HepG2 (cell line): ENCODE results near the gene SFXN5. TPM values are rescaled to one million over a fixed set of nuclear protein-coding genes. Genes with fewer than 3 reads are reported as not detected.

ENCODE experiments used
- CENPT ChIP-seq: sonication (generic); formaldehyde crosslinking; IDR thresholded peaks from 2 replicates; pipeline ENCODE4 v1.8.0; 2022; ENCODE audit warnings: low read depth, mild to moderate bottlenecking, moderate library complexity, missing genetic modification reagents
- FOXP1 ChIP-seq, 2 experiments: fragments of 450-650 bp in 1 of 2; IDR thresholded peaks; 2 replicates each; pipeline ENCODE4 v1.6.1; 2017 to 2018; ENCODE audit warnings: antibody characterized with exemption in 1 of 2
- HMGXB4 ChIP-seq, 2 experiments: sonication (generic) in 1 of 2; formaldehyde crosslinking in 1 of 2; IDR thresholded peaks; 2 replicates each; pipeline versions ENCODE4 v1.4.0 to v1.6.1; 2018 to 2020; ENCODE audit warnings: missing genetic modification reagents in 2 of 2, borderline replicate concordance in 1 of 2, low read depth in 1 of 2, mild to moderate bottlenecking in 1 of 2, missing biosample characterization in 1 of 2
- POGK ChIP-seq: sonication (generic); formaldehyde crosslinking; conservative IDR thresholded peaks from 2 replicates; pipeline ENCODE4 v1.8.0; 2022; ENCODE audit warnings: mild to moderate bottlenecking, moderate library complexity, missing genetic modification reagents
- SP140L ChIP-seq: sonication (generic); formaldehyde crosslinking; IDR thresholded peaks from 2 replicates; pipeline ENCODE4 v1.4.0; 2020; ENCODE audit warnings: missing genetic modification reagents, borderline replicate concordance
- TP53 ChIP-seq: sonication (generic); formaldehyde crosslinking; conservative IDR thresholded peaks from 2 replicates; pipeline ENCODE4 v1.4.0; 2020; ENCODE audit warnings: missing genetic modification reagents
- ZBTB21 ChIP-seq: sonication (generic); formaldehyde crosslinking; IDR thresholded peaks from 2 replicates; pipeline ENCODE4 v1.4.0; 2020; ENCODE audit warnings: missing genetic modification reagents
- ZNF224 ChIP-seq: sonication (generic); formaldehyde crosslinking; IDR thresholded peaks from 2 replicates; pipeline ENCODE4 v1.5.0; 2020; ENCODE audit warnings: mild to moderate bottlenecking, missing genetic modification reagents
- ZNF34 ChIP-seq: sonication (generic); formaldehyde crosslinking; IDR thresholded peaks from 2 replicates; pipeline ENCODE4 v1.4.0; 2020; ENCODE audit warnings: mild to moderate bottlenecking, missing genetic modification reagents, borderline replicate concordance
- ZNF563 ChIP-seq: sonication (generic); formaldehyde crosslinking; IDR thresholded peaks from 2 replicates; pipeline ENCODE4 v1.8.0; 2022; ENCODE audit warnings: mild to moderate bottlenecking, moderate library complexity, missing genetic modification reagents
- ZNF605 ChIP-seq: sonication (generic); formaldehyde crosslinking; IDR thresholded peaks from 2 replicates; pipeline ENCODE4 v1.8.0; 2022; ENCODE audit warnings: mild to moderate bottlenecking, missing genetic modification reagents
- ZNF703 ChIP-seq: sonication (generic); formaldehyde crosslinking; IDR thresholded peaks from 2 replicates; pipeline ENCODE4 v1.5.1; 2020; ENCODE audit warnings: missing genetic modification reagents, mild to moderate bottlenecking, moderate library complexity, borderline replicate concordance
- polyA plus RNA-seq, 8 experiments: library from polyadenylated mRNA; depleted of rRNA in 3 of 8; stranded (reverse) in 7 of 8; unstranded in 1 of 8; fragments of >200 nt; fragmentation: Illumina TruSeq in 4 of 8; extraction: Trizol in 4 of 8; gene quantifications; 2 replicates each; pipeline versions ENCODE4 v1.2.1 to v1.2.3, GENCODE V29; 2011 to 2016; ENCODE audit warnings: low read depth in 4 of 8, missing spikeins in 1 of 8, mixed read lengths in 1 of 8; ENCODE audit not compliant: insufficient read depth in 1 of 8
- total RNA-seq, 5 experiments: library from RNA; depleted of rRNA; stranded (reverse); fragments of >200 nt; fragmentation: Illumina TruSeq; extraction: Trizol; gene quantifications; 2 replicates each; pipeline ENCODE4 v1.2.3, GENCODE V29; 2016; ENCODE audit warnings: low read depth in 1 of 5
- TF ChIP-seq, protein P1 (sequence below), 2 experiments: IDR thresholded peaks; 2 replicates each; pipeline ENCODE4 v1.6.1; 2011 to 2012; ENCODE audit warnings: low read length in 2 of 2, borderline replicate concordance in 1 of 2, low read depth in 1 of 2, mild to moderate bottlenecking in 1 of 2, moderate library complexity in 1 of 2
- TF ChIP-seq, protein P2 (sequence below): sonication (generic); formaldehyde crosslinking; IDR thresholded peaks from 2 replicates; pipeline ENCODE4 v1.4.0; 2020; ENCODE audit warnings: missing genetic modification reagents, borderline replicate concordance
- TF ChIP-seq, protein P3 (sequence below): sonication (generic); formaldehyde crosslinking; IDR thresholded peaks from 2 replicates; pipeline ENCODE4 v1.5.0; 2020; ENCODE audit warnings: missing genetic modification reagents, mild to moderate bottlenecking, borderline replicate concordance

Gene SFXN5
- total and polyA plus RNA-seq, 2 of the 13 experiments (the other 11 are each of a cell fraction or from before 2014, with no cell fraction given): 34.9 to 37.4 TPM

GRCh38 chr2:72915907-72916742, 155.4 kb downstream of the SFXN5 start (continued):
- TF ChIP-seq, protein P1, sequence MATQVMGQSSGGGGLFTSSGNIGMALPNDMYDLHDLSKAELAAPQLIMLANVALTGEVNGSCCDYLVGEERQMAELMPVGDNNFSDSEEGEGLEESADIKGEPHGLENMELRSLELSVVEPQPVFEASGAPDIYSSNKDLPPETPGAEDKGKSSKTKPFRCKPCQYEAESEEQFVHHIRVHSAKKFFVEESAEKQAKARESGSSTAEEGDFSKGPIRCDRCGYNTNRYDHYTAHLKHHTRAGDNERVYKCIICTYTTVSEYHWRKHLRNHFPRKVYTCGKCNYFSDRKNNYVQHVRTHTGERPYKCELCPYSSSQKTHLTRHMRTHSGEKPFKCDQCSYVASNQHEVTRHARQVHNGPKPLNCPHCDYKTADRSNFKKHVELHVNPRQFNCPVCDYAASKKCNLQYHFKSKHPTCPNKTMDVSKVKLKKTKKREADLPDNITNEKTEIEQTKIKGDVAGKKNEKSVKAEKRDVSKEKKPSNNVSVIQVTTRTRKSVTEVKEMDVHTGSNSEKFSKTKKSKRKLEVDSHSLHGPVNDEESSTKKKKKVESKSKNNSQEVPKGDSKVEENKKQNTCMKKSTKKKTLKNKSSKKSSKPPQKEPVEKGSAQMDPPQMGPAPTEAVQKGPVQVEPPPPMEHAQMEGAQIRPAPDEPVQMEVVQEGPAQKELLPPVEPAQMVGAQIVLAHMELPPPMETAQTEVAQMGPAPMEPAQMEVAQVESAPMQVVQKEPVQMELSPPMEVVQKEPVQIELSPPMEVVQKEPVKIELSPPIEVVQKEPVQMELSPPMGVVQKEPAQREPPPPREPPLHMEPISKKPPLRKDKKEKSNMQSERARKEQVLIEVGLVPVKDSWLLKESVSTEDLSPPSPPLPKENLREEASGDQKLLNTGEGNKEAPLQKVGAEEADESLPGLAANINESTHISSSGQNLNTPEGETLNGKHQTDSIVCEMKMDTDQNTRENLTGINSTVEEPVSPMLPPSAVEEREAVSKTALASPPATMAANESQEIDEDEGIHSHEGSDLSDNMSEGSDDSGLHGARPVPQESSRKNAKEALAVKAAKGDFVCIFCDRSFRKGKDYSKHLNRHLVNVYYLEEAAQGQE (IDR thresholded peaks at IDR 0.05; ENCODE audit: borderline replicate concordance in 1 of 2, low read depth in 1 of 2, low read length in 2 of 2): no peak
- TF ChIP-seq HMGXB4 (CRISPR knock-in tag; IDR thresholded peaks at IDR 0.05; ENCODE audit: borderline replicate concordance in 1 of 2, low read depth in 1 of 2) (peak; percentile 40 to 85; a peak in 3 of 4 replicates), TP53 (CRISPR knock-in tag) (0 out of 2 replicates have a peak, but pooled peaks have one; percentile 54), FOXP1 (IDR thresholded peaks at IDR 0.05) (no peak), FOXP1 (CRISPR knock-in tag; IDR thresholded peaks at IDR 0.05) (no peak), ZBTB21 (CRISPR knock-in tag) (no peak), ZNF563 (CRISPR knock-in tag) (peak; percentile 57; the same call in 1 of the 2 replicates), ZNF224 (CRISPR knock-in tag) (no peak), CENPT (no peak), ZNF703 (CRISPR knock-in tag) (peak; percentile 29; the same call in 1 of the 2 replicates), ZNF34 (no peak), SP140L (CRISPR knock-in tag) (peak; percentile 73; the same call in 1 of the 2 replicates), POGK (CRISPR knock-in tag) (0 out of 2 replicates have a peak, but pooled peaks have one; percentile 69), ZNF605 (CRISPR knock-in tag) (peak; percentile 45; the same call in 1 of the 2 replicates)
- TF ChIP-seq, protein P2, sequence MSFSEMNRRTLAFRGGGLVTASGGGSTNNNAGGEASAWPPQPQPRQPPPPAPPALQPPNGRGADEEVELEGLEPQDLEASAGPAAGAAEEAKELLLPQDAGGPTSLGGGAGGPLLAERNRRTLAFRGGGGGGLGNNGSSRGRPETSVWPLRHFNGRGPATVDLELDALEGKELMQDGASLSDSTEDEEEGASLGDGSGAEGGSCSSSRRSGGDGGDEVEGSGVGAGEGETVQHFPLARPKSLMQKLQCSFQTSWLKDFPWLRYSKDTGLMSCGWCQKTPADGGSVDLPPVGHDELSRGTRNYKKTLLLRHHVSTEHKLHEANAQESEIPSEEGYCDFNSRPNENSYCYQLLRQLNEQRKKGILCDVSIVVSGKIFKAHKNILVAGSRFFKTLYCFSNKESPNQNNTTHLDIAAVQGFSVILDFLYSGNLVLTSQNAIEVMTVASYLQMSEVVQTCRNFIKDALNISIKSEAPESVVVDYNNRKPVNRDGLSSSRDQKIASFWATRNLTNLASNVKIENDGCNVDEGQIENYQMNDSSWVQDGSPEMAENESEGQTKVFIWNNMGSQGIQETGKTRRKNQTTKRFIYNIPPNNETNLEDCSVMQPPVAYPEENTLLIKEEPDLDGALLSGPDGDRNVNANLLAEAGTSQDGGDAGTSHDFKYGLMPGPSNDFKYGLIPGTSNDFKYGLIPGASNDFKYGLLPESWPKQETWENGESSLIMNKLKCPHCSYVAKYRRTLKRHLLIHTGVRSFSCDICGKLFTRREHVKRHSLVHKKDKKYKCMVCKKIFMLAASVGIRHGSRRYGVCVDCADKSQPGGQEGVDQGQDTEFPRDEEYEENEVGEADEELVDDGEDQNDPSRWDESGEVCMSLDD: peak; percentile 76; the same call in 1 of the 2 replicates
- TF ChIP-seq, protein P3, sequence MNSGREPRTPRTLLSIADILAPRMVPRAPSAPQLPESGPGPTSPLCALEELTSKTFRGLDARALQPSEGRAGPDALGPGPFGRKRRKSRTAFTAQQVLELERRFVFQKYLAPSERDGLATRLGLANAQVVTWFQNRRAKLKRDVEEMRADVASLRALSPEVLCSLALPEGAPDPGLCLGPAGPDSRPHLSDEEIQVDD (CRISPR knock-in tag): no peak
